GM23248 (cell line): ENCODE data around the gene RORB. TPM values are rescaled to one million over a fixed set of nuclear protein-coding genes. Genes with fewer than 3 reads are reported as not detected.

Experiments used
- DNase-seq: peaks from one replicate; pipeline ENCODE4 v3.0.0-alpha.2; 2015
- H2AFZ ChIP-seq: fragments of 200-600 bp; sonication (generic); 2 replicates; pipeline ENCODE4 v1.6.1; 2016; ENCODE audit warnings: antibody characterized with exemption
- H3F3A ChIP-seq: fragments of 200-600 bp; sonication (generic); 2 replicates; pipeline ENCODE4 v1.6.1; 2016; ENCODE audit warnings: mild to moderate bottlenecking, antibody characterized with exemption, mixed run types; ENCODE audit not compliant: insufficient read depth
- H3K27ac ChIP-seq: fragments of 200-600 bp; sonication (generic); 2 replicates; pipeline ENCODE4 v1.5.1; 2016; ENCODE audit warnings: mild to moderate bottlenecking
- H3K27me3 ChIP-seq: fragments of 200-600 bp; sonication (generic); replicated peaks from 2 replicates; pipeline ENCODE4 v1.6.1; 2016; ENCODE audit warnings: mild to moderate bottlenecking; ENCODE audit not compliant: insufficient read depth
- H3K36me3 ChIP-seq: fragments of 200-600 bp; sonication (generic); 2 replicates; pipeline ENCODE4 v1.6.1; 2016; ENCODE audit warnings: low read depth, mild to moderate bottlenecking
- H3K4me1 ChIP-seq: fragments of 200-600 bp; sonication (generic); 2 replicates; pipeline ENCODE4 v1.6.1; 2016; ENCODE audit warnings: mild to moderate bottlenecking; ENCODE audit not compliant: insufficient read depth
- H3K4me2 ChIP-seq: fragments of 200-600 bp; sonication (generic); one replicate; pipeline ENCODE4 v1.6.1; 2016; ENCODE audit warnings: mild to moderate bottlenecking; ENCODE audit not compliant: unreplicated experiment
- H3K4me3 ChIP-seq: fragments of 200-600 bp; sonication (generic); 2 replicates; pipeline ENCODE4 v1.5.1; 2016; ENCODE audit warnings: mild to moderate bottlenecking
- H3K79me2 ChIP-seq: fragments of 200-600 bp; sonication (generic); 2 replicates; pipeline ENCODE4 v1.6.1; 2016; ENCODE audit warnings: mild to moderate bottlenecking; ENCODE audit not compliant: insufficient read depth
- H3K9ac ChIP-seq: fragments of 200-600 bp; sonication (generic); 2 replicates; pipeline ENCODE4 v1.6.1; 2016; ENCODE audit warnings: mild to moderate bottlenecking
- H3K9me2 ChIP-seq: fragments of 200-600 bp; sonication (generic); 2 replicates; pipeline ENCODE4 v1.6.1; 2016; ENCODE audit warnings: mixed run types, mild to moderate bottlenecking, moderate library complexity; ENCODE audit not compliant: insufficient read depth
- H3K9me3 ChIP-seq: fragments of 200-600 bp; sonication (generic); one replicate; pipeline ENCODE4 v1.6.1; 2017; ENCODE audit warnings: low read depth
- H4K20me1 ChIP-seq: fragments of 200-600 bp; sonication (generic); 2 replicates; pipeline ENCODE4 v1.6.0; 2016; ENCODE audit not compliant: insufficient read depth
- EZH2 ChIP-seq: fragments of 200-600 bp; sonication (generic); IDR thresholded peaks from 2 replicates; pipeline ENCODE4 v1.6.1; 2018; ENCODE audit warnings: antibody characterized with exemption, mild to moderate bottlenecking; ENCODE audit not compliant: insufficient read depth, poor library complexity, severe bottlenecking
- EZH2phosphoT487 ChIP-seq: fragments of 200-600 bp; sonication (generic); IDR thresholded peaks from 2 replicates; pipeline ENCODE4 v1.6.1; 2018; ENCODE audit warnings: antibody characterized with exemption, moderate library complexity, mild to moderate bottlenecking, low read depth; ENCODE audit not compliant: insufficient read depth
- WGBS, 2 experiments: methylation state at CpG; one replicate each; pipeline ENCODE4 v1.1.6; 2015 to 2017; ENCODE audit warnings: low lambda C conversion rate in 2 of 2, low coverage in 1 of 2; ENCODE audit errors: missing lambda C conversion rate in 2 of 2; 5-methylcytosine and 5-hydroxymethylcytosine counted together
- in situ Hi-C: fragments of 300-500 bp; cut with MboI; formaldehyde crosslinking; loops from 2 replicates; pipeline ENCODE4 v1.15.0; 2020
- polyA plus RNA-seq: library from polyadenylated mRNA; unstranded; fragments of >200 nt; fragmentation: Nextera tagmentation; extraction: Ambion mirVana; gene quantifications from 2 replicates; pipeline ENCODE4 v1.2.1, GENCODE V29; 2016
- total RNA-seq: library from RNA; depleted of rRNA; stranded (reverse); fragments of >200 nt; shearing (Covaris generic); gene quantifications from 2 replicates; pipeline ENCODE4 v1.2.3, GENCODE V29; 2014

RORB gene
- total and polyA plus RNA-seq, 2 experiments from 2014 or later, result not detected

DNA sequence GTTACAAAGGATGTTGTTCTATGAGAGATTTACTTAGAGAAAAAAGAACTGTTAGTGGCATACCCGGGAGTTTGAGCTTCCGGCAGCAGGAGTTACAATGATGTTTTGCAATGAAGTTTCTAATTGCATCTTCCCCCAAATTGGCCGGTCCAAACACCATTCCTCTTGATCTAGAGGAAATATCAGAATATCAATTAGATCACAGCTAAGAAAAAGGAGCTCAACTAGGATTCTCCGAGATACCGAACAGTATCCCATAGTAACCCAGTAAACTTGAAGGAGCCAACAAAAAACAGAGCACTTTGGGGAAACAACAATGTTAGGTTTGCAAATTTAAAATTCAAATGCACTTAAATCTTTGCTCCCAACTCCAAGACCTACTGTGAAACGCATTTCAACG, 231.0 kb downstream of the RORB start:
- H3K4me3 ChIP-seq, result no peak overlapping the region
- no peak overlapping the region for H3K4me2 ChIP-seq
- H3K9me3 ChIP-seq, result no peaks in the 10 kb centered on the region
- no peaks in the 10 kb centered on the region for H3K9me2 ChIP-seq
- no peaks in the 10 kb centered on the region for H4K20me1 ChIP-seq
- 68 to 73% methylated on average over 7 of the region's 7 CpGs for WGBS, 2 experiments
- DNase-seq, result no peak
- TF ChIP-seq EZH2 (no peak), EZH2phosphoT487 (no peak)
- no peaks in the 10 kb centered on the region for H3K4me1 ChIP-seq
- no peaks in the 10 kb centered on the region for H3F3A ChIP-seq
- no peaks in the 10 kb centered on the region for H3K79me2 ChIP-seq
- H3K9ac ChIP-seq, result no peak overlapping the region
- in situ Hi-C loops, result no loop called here
- peaks cover 3% of the 10 kb centered on the region; the same call in 1 of the 2 replicates for H3K27me3 ChIP-seq
- H3K27ac ChIP-seq, result no peak overlapping the region
- no peak overlapping the region for H2AFZ ChIP-seq
- no peaks in the 10 kb centered on the region for H3K36me3 ChIP-seq

DNA sequence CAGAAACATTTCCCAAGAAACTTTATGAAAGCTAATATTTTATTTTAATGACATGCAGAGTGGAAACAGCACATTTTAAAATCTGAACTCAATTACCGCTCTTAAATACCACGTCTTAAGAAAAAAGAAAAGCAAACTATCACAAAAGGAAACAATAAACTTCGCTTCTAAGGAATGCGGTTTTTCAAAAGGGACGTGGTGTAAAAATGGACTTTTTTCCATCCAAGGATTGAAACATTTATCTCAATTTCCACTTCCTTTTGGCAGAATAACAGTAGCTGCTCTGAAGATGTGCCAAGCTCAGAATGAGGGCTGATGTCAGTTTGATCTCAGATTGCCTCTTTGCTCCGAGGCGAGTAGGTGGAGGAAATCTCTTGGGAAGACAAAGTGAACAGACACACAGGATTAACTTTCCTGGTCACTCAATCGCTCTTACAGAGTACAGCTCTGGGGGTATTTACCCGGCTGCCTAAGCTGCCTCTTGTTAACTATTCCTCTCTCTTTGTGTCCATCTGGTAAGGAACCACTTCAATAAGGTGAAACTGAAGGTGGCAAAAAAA, 232.1 kb downstream of the RORB start:
- WGBS, 2 experiments, result 3% methylated on average over 9 of the region's 9 CpGs
- Histone ChIP-seq H3K9me3 (no peaks in the 10 kb centered on the region), H3K9me2 (no peaks in the 10 kb centered on the region), H3K9ac (no peak overlapping the region), H3K27me3 (peaks cover 3% of the 10 kb centered on the region; the same call in 1 of the 2 replicates), H3K27ac (no peak overlapping the region), H3F3A (no peaks in the 10 kb centered on the region), H2AFZ (peak overlapping the region; percentile 31), H4K20me1 (no peaks in the 10 kb centered on the region), H3K4me3 (peak overlapping the region; percentile 52), H3K4me1 (no peaks in the 10 kb centered on the region), H3K79me2 (no peaks in the 10 kb centered on the region), H3K36me3 (no peaks in the 10 kb centered on the region), H3K4me2 (peak overlapping the region; percentile 62)
- in situ Hi-C loops, result no loop called here
- DNase-seq, result peak; percentile 7
- TF ChIP-seq EZH2phosphoT487, result no peak
- TF ChIP-seq EZH2, result no peak

DNA sequence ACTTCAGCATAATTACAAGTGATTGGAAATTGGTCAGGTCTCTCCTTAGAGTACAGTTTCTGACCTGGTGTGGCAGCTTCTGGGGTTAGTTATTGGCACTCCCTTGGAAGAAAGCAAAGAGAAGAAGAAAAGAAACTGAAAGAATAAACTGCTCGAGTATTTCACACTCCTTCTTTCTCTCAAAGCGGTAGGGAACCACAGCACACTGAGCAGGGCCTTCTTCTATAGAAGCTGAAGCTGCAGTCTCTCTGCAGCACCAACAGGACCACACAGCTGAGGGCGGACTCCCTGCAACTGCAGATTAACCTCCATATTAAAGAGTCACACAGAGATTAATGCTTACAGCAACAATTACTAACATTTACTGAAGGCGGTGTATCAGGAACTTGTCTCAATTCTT, 238.6 kb downstream of the RORB start:
- Histone ChIP-seq H3K9ac (no peak overlapping the region), H3K27me3 (peaks cover 5% of the 10 kb centered on the region; the same call in 1 of the 2 replicates), H3K27ac (no peak overlapping the region), H3K36me3 (no peaks in the 10 kb centered on the region), H3K4me2 (no peak overlapping the region), H3K4me1 (no peaks in the 10 kb centered on the region), H3K4me3 (no peak overlapping the region), H3F3A (no peaks in the 10 kb centered on the region), H4K20me1 (no peaks in the 10 kb centered on the region), H3K79me2 (no peaks in the 10 kb centered on the region), H3K9me2 (no peaks in the 10 kb centered on the region), H2AFZ (no peak overlapping the region), H3K9me3 (no peaks in the 10 kb centered on the region)
- no peak for TF ChIP-seq EZH2phosphoT487
- TF ChIP-seq EZH2, result no peak
- 53 to 70% methylated on average over 4 of the region's 4 CpGs for WGBS, 2 experiments
- in situ Hi-C loops, result no loop called here
- no peak for DNase-seq

DNA sequence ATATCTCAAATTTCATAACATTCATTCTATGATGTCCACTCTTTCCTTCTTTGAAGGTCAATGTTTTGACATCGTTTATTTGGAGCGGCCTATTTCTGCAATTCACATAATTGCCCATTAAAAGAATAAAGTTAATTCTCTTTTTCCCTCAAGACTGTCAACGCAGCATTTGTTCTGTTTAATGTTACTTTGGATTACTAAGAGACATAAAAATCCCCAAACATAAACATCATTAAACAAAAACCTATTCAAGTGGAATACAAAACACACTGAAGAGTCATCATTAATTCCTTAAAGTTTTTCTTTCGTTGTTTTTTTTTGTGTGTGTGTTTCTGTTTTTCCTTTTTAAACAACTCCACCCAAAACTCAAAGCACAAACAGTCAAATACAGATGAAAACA, 239.5 kb downstream of the RORB start:
- Histone ChIP-seq H4K20me1 (no peaks in the 10 kb centered on the region), H3K36me3 (no peaks in the 10 kb centered on the region), H3K4me2 (no peak overlapping the region), H3K27ac (no peak overlapping the region), H3K4me1 (no peaks in the 10 kb centered on the region), H3K9me3 (no peaks in the 10 kb centered on the region), H3K79me2 (no peaks in the 10 kb centered on the region), H3K9ac (no peak overlapping the region), H3K4me3 (no peak overlapping the region), H3K27me3 (peaks cover 8% of the 10 kb centered on the region), H3K9me2 (no peaks in the 10 kb centered on the region), H3F3A (no peaks in the 10 kb centered on the region), H2AFZ (no peak overlapping the region)
- in situ Hi-C loops, result no loop called here
- TF ChIP-seq EZH2phosphoT487, result no peak
- no peak for TF ChIP-seq EZH2
- no peak for DNase-seq
- WGBS, 2 experiments, result 49 to 53% methylated on average over 4 of the region's 4 CpGs

DNA sequence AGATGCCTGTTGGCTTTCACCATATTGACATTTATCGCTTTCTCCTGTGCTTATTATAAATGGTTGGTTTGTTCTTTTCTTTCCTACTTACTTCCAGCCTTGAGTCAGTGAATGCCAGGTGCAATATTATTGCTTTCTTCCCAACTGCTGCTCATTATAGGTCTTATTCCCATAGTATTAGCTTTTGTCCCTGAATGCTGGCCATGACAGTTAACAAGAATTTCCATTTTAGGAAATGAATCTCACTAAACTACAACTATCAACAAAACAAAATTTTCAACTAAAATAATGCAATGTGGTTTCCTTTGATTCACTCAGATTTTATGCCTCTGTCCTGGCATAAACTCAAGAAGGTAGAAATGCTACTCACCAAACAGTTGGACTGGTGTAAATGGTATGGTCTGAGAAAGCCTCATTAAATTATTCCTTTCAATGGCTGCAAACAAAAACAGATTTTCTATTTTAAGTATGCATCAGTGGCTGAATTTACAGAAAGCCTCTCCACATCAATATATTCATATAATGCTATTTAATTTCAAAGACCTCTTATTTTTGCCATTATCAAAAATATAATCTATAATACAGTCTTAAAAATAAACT, 245.2 kb downstream of the RORB start:
- H3K9ac ChIP-seq, result no peak overlapping the region
- H3K4me2 ChIP-seq, result no peak overlapping the region
- H3K27ac ChIP-seq, result no peak overlapping the region
- in situ Hi-C loops, result no loop called here
- H3K79me2 ChIP-seq, result no peaks in the 10 kb centered on the region
- peak overlapping the region; percentile 23; the same call in 1 of the 2 replicates for H2AFZ ChIP-seq
- no peaks in the 10 kb centered on the region for H3K9me2 ChIP-seq
- no peak for DNase-seq
- H3K27me3 ChIP-seq, result peaks cover 33% of the 10 kb centered on the region
- no peaks in the 10 kb centered on the region for H3F3A ChIP-seq
- H3K9me3 ChIP-seq, result no peaks in the 10 kb centered on the region
- no peak overlapping the region for H3K4me3 ChIP-seq
- TF ChIP-seq EZH2 (no peak), EZH2phosphoT487 (no peak)
- 96 to 97% methylated on average over 1 of the region's 1 CpG for WGBS, 2 experiments
- no peaks in the 10 kb centered on the region for H3K4me1 ChIP-seq
- no peaks in the 10 kb centered on the region for H3K36me3 ChIP-seq
- no peaks in the 10 kb centered on the region for H4K20me1 ChIP-seq
